T-helper 1 cell treated with Interleukin-12 subunit alpha and Interleukin-12 subunit beta and Interleukin-4 antibody, amounts not matched to agents 30 μg/mL and 1 μg/mL, for 36 hours (primary cell): Measurements from ENCODE around the gene RMND5A.

ENCODE experiments used
- H3K27ac Mint-ChIP-seq: one replicate; pipeline ENCODE4 v1.8.0; 2021; ENCODE audit warnings: mild to moderate bottlenecking, mixed read lengths
- H3K27me3 Mint-ChIP-seq: one replicate; pipeline ENCODE4 v1.8.0; 2021; ENCODE audit warnings: low read depth, mixed read lengths
- H3K36me3 Mint-ChIP-seq: one replicate; pipeline ENCODE4 v1.8.0; 2021; ENCODE audit warnings: low read depth, mixed read lengths
- H3K4me1 Mint-ChIP-seq: one replicate; pipeline ENCODE4 v1.8.0; 2021; ENCODE audit warnings: low read depth, mixed read lengths
- H3K4me3 Mint-ChIP-seq: one replicate; pipeline ENCODE4 v1.8.0; 2021; ENCODE audit warnings: mild to moderate bottlenecking, moderate library complexity, mixed read lengths
- H3K9me3 Mint-ChIP-seq: one replicate; pipeline ENCODE4 v1.8.0; 2021; ENCODE audit warnings: mixed read lengths

RMND5A gene

DNA sequence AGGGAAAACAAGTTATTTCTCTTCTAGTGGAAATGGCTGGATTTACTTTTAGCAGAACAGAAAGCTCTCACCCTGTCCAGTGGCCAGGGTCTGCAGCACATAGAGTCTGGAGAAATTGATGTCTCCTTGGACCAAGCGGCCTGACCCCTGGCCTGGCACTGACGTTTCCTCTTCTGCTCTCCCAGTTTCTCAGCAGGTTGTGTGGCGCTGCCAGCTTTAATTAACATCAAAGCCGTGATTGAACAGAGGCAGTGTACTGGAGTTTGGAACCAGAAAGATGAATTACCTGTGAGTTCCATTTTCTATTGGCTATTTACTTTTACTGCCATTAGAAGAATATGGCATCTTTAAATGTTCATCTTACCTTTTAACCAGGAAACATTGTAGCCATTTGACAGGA is 49.7 kb downstream of the RMND5A start:
- no peaks in the 10 kb centered on the region for H3K27me3 Mint-ChIP-seq
- no peaks in the 10 kb centered on the region for H3K9me3 Mint-ChIP-seq
- H3K27ac Mint-ChIP-seq: no peak overlapping the region
- H3K4me3 Mint-ChIP-seq: no peak overlapping the region
- H3K36me3 Mint-ChIP-seq: peaks cover 30% of the 10 kb centered on the region
- H3K4me1 Mint-ChIP-seq: peaks cover 4% of the 10 kb centered on the region

DNA sequence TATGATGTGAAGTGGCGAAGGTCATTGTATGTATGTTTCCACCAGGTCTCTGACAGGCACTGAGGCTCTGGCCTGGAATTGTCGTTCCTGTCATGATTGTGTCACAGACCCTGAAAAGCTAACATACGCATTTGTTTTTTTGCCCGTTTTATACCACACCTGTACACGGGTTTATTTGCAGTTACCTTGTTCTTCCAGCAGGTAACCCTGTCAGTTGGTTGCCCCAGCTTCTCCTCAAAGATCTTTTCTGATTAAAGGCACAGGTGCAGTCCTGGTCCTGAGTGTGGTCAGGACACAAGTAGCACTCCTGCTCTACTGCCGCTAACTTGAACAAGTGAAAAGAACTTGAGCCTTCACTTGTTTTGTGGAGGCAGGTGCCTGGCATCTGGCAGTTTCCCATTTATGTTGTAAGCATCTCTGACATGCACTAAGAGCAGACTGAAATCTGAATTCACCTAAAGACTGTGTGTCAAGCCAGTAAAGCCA is 50.8 kb downstream of the RMND5A start:
- no peak overlapping the region for H3K27ac Mint-ChIP-seq
- H3K4me1 Mint-ChIP-seq: peaks cover 3% of the 10 kb centered on the region
- no peak overlapping the region for H3K4me3 Mint-ChIP-seq
- peaks cover 30% of the 10 kb centered on the region for H3K36me3 Mint-ChIP-seq
- no peaks in the 10 kb centered on the region for H3K27me3 Mint-ChIP-seq
- no peaks in the 10 kb centered on the region for H3K9me3 Mint-ChIP-seq

DNA sequence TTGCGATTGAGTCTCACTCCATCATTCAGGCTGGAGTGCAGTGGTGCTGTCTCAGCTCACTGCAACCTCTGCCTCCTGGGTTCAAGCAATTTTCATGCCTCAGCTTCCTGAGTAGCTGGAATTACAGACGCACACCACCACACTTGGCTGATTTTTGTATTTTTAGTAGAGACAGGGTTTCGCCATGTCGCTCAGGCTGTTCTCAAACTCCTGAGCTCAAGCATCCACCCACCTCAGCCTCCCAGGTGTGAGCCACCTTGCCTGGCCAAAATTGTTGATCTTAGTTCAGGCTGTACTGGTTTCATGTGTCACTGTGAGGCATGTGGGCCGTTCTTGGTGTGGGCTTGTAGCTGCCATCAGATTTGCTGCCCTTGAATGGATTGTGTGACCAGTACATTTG is 52.5 kb downstream of the RMND5A start:
- peaks cover 3% of the 10 kb centered on the region for H3K4me1 Mint-ChIP-seq
- H3K4me3 Mint-ChIP-seq: no peak overlapping the region
- H3K27me3 Mint-ChIP-seq: no peaks in the 10 kb centered on the region
- no peaks in the 10 kb centered on the region for H3K9me3 Mint-ChIP-seq
- peaks cover 30% of the 10 kb centered on the region for H3K36me3 Mint-ChIP-seq
- H3K27ac Mint-ChIP-seq: no peak overlapping the region

- no peak overlapping the region for H3K4me3 Mint-ChIP-seq
- H3K27ac Mint-ChIP-seq: no peak overlapping the region
- no peaks in the 10 kb centered on the region for H3K27me3 Mint-ChIP-seq
- no peaks in the 10 kb centered on the region for H3K9me3 Mint-ChIP-seq
- peaks cover 28% of the 10 kb centered on the region for H3K36me3 Mint-ChIP-seq
- peaks cover 3% of the 10 kb centered on the region for H3K4me1 Mint-ChIP-seq
Measured at GRCh38 chr2:86774862-86775261, 54.8 kb downstream of the RMND5A start.

DNA sequence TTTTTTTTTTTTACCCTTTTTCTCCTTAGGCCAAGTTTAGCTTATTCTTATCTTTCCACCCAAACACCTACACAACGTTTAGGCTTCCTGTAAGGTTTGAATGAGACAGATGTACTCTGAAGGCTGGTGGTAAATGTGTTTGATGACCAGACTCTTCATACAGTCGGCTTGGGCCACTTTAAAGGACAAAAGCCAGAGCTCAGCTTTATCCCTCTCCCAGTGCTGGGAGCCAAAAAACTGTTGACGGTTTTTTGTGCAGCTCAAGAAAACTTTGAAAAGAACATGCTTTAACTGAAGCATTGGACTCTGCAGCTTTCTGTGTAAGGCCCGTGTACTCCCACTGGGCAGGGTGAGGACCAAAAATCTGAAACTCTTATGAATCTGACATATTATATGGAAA is 55.2 kb downstream of the RMND5A start:
- Mint-ChIP-seq H3K27me3 (no peaks in the 10 kb centered on the region), H3K9me3 (no peaks in the 10 kb centered on the region), H3K4me3 (no peak overlapping the region), H3K27ac (no peak overlapping the region), H3K4me1 (peaks cover 3% of the 10 kb centered on the region), H3K36me3 (peaks cover 25% of the 10 kb centered on the region)

DNA sequence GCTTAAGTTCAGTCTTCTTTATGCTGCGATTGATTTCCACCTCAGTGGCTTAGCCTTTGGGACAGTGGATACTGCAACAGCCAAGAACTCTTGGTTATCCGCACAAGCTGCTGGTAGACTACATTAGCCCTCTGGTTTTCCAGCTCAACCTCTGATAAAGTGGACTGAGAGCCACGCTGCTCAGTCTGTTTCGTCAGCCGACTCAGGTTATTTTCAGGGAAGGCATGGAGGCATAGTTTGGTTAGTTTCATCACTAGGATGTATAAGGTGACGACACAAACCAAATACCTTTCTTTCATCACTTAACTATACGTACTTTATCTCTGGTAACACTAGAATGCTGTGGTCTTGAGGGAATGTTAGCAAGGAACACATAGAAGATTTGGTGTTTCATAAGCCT is 56.4 kb downstream of the RMND5A start:
- Mint-ChIP-seq H3K27ac (no peak overlapping the region), H3K36me3 (peaks cover 16% of the 10 kb centered on the region), H3K4me3 (no peak overlapping the region), H3K4me1 (peaks cover 3% of the 10 kb centered on the region), H3K9me3 (no peaks in the 10 kb centered on the region), H3K27me3 (no peaks in the 10 kb centered on the region)

DNA sequence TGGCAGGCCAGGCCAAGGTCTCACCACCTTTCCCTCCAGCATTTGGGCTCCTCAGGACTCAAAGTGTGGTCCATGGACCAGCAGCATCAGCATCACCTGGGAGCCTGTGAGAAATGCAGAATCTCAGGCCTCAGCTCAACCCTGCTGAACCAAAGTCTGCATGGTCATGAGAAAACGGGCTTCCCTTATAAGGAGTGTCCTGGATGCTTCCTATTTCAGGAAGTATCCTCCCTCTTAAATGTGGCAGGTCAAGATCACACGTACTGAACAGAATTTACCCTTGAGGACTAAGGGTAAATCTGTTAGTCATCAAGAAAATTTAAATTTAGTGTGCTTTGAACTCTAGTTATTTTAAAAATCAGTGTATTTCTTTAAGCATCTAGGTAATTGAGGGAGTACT is 58.9 kb downstream of the RMND5A start:
- Mint-ChIP-seq H3K27ac (no peak overlapping the region), H3K4me1 (no peaks in the 10 kb centered on the region), H3K9me3 (no peaks in the 10 kb centered on the region), H3K27me3 (peaks cover 6% of the 10 kb centered on the region), H3K4me3 (no peak overlapping the region), H3K36me3 (peaks cover 6% of the 10 kb centered on the region)

GRCh38 chr2:86779971-86780370 is 59.9 kb downstream of the RMND5A start:
- Mint-ChIP-seq H3K9me3 (no peaks in the 10 kb centered on the region), H3K4me1 (peaks cover 2% of the 10 kb centered on the region), H3K36me3 (no peaks in the 10 kb centered on the region), H3K27me3 (peaks cover 6% of the 10 kb centered on the region), H3K4me3 (no peak overlapping the region), H3K27ac (no peak overlapping the region)

DNA sequence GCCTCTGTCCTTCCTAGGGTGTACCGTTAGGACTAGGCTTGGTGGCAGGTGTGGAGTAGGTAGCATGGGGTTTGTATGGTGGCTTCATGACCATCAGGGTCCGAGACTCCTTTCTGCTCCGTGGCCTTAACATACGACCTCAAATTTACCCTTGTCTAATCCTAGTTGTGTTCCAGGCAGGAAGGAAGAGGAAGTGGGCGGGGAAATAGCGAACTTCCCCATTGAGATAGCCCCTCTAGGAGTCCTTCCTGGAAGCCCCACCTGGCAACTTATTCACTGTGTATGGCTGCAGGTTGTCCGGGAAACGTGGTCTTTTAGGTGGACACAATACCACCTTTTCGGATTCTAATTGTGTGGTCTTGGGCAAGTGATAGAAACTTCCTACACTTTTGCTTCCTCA is 61.3 kb downstream of the RMND5A start:
- peaks cover 2% of the 10 kb centered on the region for H3K4me1 Mint-ChIP-seq
- H3K27me3 Mint-ChIP-seq: peaks cover 20% of the 10 kb centered on the region
- H3K4me3 Mint-ChIP-seq: no peak overlapping the region

DNA sequence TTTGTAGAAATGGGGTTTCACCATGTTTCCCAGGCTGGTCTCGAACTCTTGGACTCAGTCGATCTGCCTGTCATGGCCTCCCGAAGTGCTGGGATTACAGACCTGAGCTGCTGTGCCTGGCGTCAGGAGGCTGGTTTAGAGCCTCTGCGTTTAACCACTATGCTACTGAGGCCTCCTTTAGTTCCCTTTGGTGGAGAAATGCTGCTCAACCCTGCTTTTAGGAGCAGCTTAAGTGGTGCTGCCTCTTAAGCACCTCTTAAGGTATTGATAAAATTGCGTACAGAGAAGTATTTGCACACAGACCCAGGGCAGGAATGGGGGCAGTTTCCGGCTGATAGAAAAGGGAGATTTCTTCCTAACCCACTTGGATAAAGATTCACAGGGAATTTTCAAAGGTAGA is 62.7 kb downstream of the RMND5A start:
- Mint-ChIP-seq H3K27ac (no peak overlapping the region), H3K36me3 (no peaks in the 10 kb centered on the region), H3K9me3 (no peaks in the 10 kb centered on the region), H3K27me3 (peaks cover 29% of the 10 kb centered on the region), H3K4me1 (peaks cover 2% of the 10 kb centered on the region), H3K4me3 (no peak overlapping the region)

More for the DNA sequence above, 61.3 kb downstream of the RMND5A start:
- Mint-ChIP-seq H3K36me3 (no peaks in the 10 kb centered on the region), H3K27ac (no peak overlapping the region), H3K9me3 (no peaks in the 10 kb centered on the region)

GRCh38 chr2:86783615-86784339 is 63.7 kb downstream of the RMND5A start:
- Mint-ChIP-seq H3K27me3 (peaks cover 39% of the 10 kb centered on the region), H3K27ac (no peak overlapping the region), H3K9me3 (no peaks in the 10 kb centered on the region), H3K36me3 (no peaks in the 10 kb centered on the region), H3K4me3 (no peak overlapping the region), H3K4me1 (peaks cover 2% of the 10 kb centered on the region)

GRCh38 chr2:86785456-86785855 is 65.4 kb downstream of the RMND5A start:
- Mint-ChIP-seq H3K4me1 (peaks cover 5% of the 10 kb centered on the region), H3K36me3 (no peaks in the 10 kb centered on the region), H3K27ac (no peak overlapping the region), H3K4me3 (no peak overlapping the region), H3K27me3 (peaks cover 52% of the 10 kb centered on the region), H3K9me3 (no peaks in the 10 kb centered on the region)

DNA sequence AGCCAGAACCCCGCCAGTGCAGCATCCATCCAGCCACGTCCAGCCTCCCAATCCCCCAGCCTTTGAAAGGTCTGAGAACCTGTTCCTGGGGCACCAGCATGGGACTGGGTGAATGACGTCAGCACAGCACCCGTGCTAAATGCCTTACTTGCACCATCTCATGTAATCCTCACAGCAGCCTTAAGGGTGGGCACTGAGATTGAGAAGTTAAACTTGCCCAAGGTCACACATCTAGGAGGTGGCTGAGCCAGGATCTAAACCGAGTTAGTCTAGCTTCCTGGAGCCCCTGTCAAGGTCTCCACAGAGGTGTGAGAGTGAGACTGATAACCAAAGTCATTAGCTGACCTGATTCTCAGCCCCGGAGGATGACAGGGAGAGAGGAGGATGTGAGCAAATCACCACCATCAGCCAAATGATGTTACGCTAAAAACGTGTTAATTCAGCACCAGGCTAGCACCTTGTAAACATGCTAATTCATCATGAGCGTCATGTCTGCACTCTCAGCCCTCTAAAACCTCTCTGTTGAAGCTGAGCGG is 66.0 kb downstream of the RMND5A start:
- H3K27ac Mint-ChIP-seq: no peak overlapping the region
- H3K9me3 Mint-ChIP-seq: no peaks in the 10 kb centered on the region
- no peak overlapping the region for H3K4me3 Mint-ChIP-seq
- H3K27me3 Mint-ChIP-seq: peaks cover 55% of the 10 kb centered on the region
- H3K36me3 Mint-ChIP-seq: no peaks in the 10 kb centered on the region
- peaks cover 8% of the 10 kb centered on the region for H3K4me1 Mint-ChIP-seq

- H3K27me3 Mint-ChIP-seq: peaks cover 62% of the 10 kb centered on the region
- no peaks in the 10 kb centered on the region for H3K36me3 Mint-ChIP-seq
- no peak overlapping the region for H3K4me3 Mint-ChIP-seq
- no peak overlapping the region for H3K27ac Mint-ChIP-seq
- peaks cover 17% of the 10 kb centered on the region for H3K4me1 Mint-ChIP-seq
- no peaks in the 10 kb centered on the region for H3K9me3 Mint-ChIP-seq
Measured at GRCh38 chr2:86787736-86788135, 67.6 kb downstream of the RMND5A start.

DNA sequence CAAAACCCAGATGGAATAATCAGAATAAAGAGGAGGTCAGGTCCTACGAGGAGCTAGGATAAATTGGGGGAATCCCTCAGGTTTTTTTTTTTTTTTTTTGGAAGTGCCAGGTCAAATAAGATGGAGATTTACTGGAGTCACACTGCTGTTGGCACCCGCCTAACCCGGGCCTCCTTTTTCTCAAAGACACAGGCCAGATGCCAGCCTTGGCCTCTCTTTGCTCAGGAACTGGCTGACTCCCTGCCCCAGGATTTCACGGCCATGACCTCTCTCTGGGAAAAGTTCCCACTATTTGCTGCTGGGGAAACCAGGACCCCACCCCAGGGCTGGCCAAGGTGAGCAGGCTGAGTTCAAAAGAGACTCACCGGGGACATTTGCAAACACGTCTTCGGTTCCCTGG is 68.1 kb downstream of the RMND5A start:
- no peak overlapping the region for H3K4me3 Mint-ChIP-seq
- no peaks in the 10 kb centered on the region for H3K9me3 Mint-ChIP-seq
- no peaks in the 10 kb centered on the region for H3K36me3 Mint-ChIP-seq
- H3K27ac Mint-ChIP-seq: no peak overlapping the region
- H3K4me1 Mint-ChIP-seq: peaks cover 21% of the 10 kb centered on the region
- peaks cover 66% of the 10 kb centered on the region for H3K27me3 Mint-ChIP-seq
